Measurements from ENCODE around the gene KIF13A. TPM values are rescaled to one million over a fixed set of nuclear protein-coding genes. Genes with fewer than 3 reads are reported as not detected.

KIF13A gene
- total and polyA plus RNA-seq, 9 of the 15 experiments (the other 6 are each of a cell fraction or from before 2014, with no cell fraction given) = 3.6 to 44.3 (median 29.7) TPM

- TF ChIP-seq CHD4 (IDR thresholded peaks at IDR 0.05; ENCODE audit: insufficient read depth, insufficient replicate concordance, low read depth, low read length, poor library complexity, severe bottlenecking) (no peak), POLR2AphosphoS2 (IDR thresholded peaks at IDR 0.05; ENCODE audit: low read length) (no peak), ZNF146 (CRISPR knock-in tag; IDR thresholded peaks at IDR 0.05; ENCODE audit: unreplicated experiment) (no peak), PTRF (tag; IDR thresholded peaks at IDR 0.05) (no peak), NCOA4 (IDR thresholded peaks at IDR 0.05; ENCODE audit: partially characterized antibody) (no peak), HMBOX1 (IDR thresholded peaks at IDR 0.05) (peak; percentile 91), MAZ (CRISPR knock-in tag; conservative IDR thresholded peaks at IDR 0.05 in 1 of 2, IDR thresholded peaks at IDR 0.05 in 1 of 2) (0 out of 4 replicates have a peak, but pooled peaks of 1 of the 2 experiments have one; percentile 11)
Observed at GRCh38 chr6:17712576-17712975, 274.9 kb downstream of the KIF13A start (continued).

GRCh38 chr6:17710331-17710730 lies 277.1 kb downstream of the KIF13A start:
- no peaks in the 10 kb centered on the region for H3K9me1 ChIP-seq (ENCODE audit: control insufficient read depth, insufficient read depth, low read length)
- H2AFZ ChIP-seq (ENCODE audit: low read depth, low read length) = 0 out of 2 replicates have a peak overlapping the region, but pooled peaks have one; percentile 26
- ChIA-PET POLR2A (interaction anchor here (1.1 to 1.4 kb wide), 2 partner anchors 12 to 17 kb away, joined by 3 to 4 read pairs; no protein-coding TSS in a partner anchor), CTCF (ENCODE audit: low intra/inter-chr PET ratio) (no interaction called here)
- FAIRE-seq = no peak
- H3K4me2 ChIP-seq (ENCODE audit: insufficient read depth, low read length) = no peak overlapping the region
- no peak overlapping the region for H3K27ac ChIP-seq (ENCODE audit: extremely low read depth, low read depth, low read length)
- H3K9ac ChIP-seq (ENCODE audit: insufficient read depth in 1 of 2, low read depth in 2 of 2, low read length in 2 of 2) = no peak overlapping the region
- TF ChIP-seq TEAD4 (IDR thresholded peaks at IDR 0.05; ENCODE audit: low read length) = no peak
- no peak for TF ChIP-seq TEAD4 (CRISPR knock-in tag; IDR thresholded peaks at IDR 0.05; ENCODE audit: borderline replicate concordance)
- TF ChIP-seq CEBPB (tag; IDR thresholded peaks at IDR 0.05) = peak; percentile 90
- peak; percentile 38; the same call in 1 of the 2 replicates for TF ChIP-seq CEBPG (CRISPR knock-in tag; IDR thresholded peaks at IDR 0.05)
- TF ChIP-seq CEBPG (tag; conservative IDR thresholded peaks at IDR 0.05 in 1 of 2, IDR thresholded peaks at IDR 0.05 in 1 of 2) = no peak
- no peaks in the 10 kb centered on the region for H4K20me1 ChIP-seq (replicated peaks; ENCODE audit: control insufficient read depth, insufficient read depth, low read length)
- no peak for DNase-seq (ENCODE audit: extremely low read depth in 1 of 4, low spot score in 3 of 4)
- in situ Hi-C loops (cut with MboI) = no loop called here
- H3K27me3 ChIP-seq (ENCODE audit: control insufficient read depth in 2 of 2, insufficient read depth in 2 of 2, low read length in 2 of 2) = no peaks in the 10 kb centered on the region
- H3K4me1 ChIP-seq (replicated peaks in 1 of 2; ENCODE audit: control insufficient read depth in 2 of 2, insufficient read depth in 2 of 2, low read length in 2 of 2) = peaks cover 20 to 31% of the 10 kb centered on the region in 2 experiments
- no peaks in the 10 kb centered on the region for H3K9me3 ChIP-seq (replicated peaks; ENCODE audit: control insufficient read depth, insufficient read depth, low read depth, low read length)
- intact Hi-C loops (cut with micrococcal nuclease) = no loop called here
- H3K79me2 ChIP-seq (ENCODE audit: control insufficient read depth, insufficient read depth, low read length) = peaks cover 14% of the 10 kb centered on the region
- H3K36me3 ChIP-seq (ENCODE audit: control insufficient read depth, insufficient read depth, low read length) = no peaks in the 10 kb centered on the region
- 45% methylated on average over 3 of the region's 3 CpGs for WGBS (ENCODE audit: insufficient coverage, low coverage, missing lambda C conversion rate)
- BruUV-seq (replicated peaks) = no TSS peak
- ATAC-seq = no peak
- no peak overlapping the region for H3K4me3 ChIP-seq
